Sigmoid colon (tissue), 7 donors: Measurements from ENCODE around the gene KLHL9. TPM values are rescaled to one million over a fixed set of nuclear protein-coding genes. Genes with fewer than 3 reads are reported as not detected.

ENCODE experiments used
- DNase-seq: peaks from one replicate; pipeline ENCODE4 v3.0.0-alpha.2; 2019
- H3K27ac ChIP-seq, 4 donors: fragments of 200-600 bp; sonication (generic); one replicate each; pipeline ENCODE4 v1.5.1; 2016 to 2019; ENCODE audit warnings: mild to moderate bottlenecking in 1 of 4
- H3K27me3 ChIP-seq, 3 donors: fragments of 200-600 bp; sonication (generic); one replicate each; pipeline ENCODE4 v1.5.1; 2019; ENCODE audit warnings: mild to moderate bottlenecking in 1 of 3
- H3K36me3 ChIP-seq, 4 donors: fragments of 200-600 bp; sonication (generic); one replicate each; pipeline ENCODE4 v1.5.1; 2016 to 2019
- H3K4me1 ChIP-seq, 4 donors: fragments of 200-600 bp; sonication (generic); one replicate each; pipeline ENCODE4 v1.5.1; 2017 to 2019
- H3K4me3 ChIP-seq, 4 donors: fragments of 200-600 bp; sonication (generic); one replicate each; pipeline ENCODE4 v1.5.1; 2017 to 2019; ENCODE audit warnings: mild to moderate bottlenecking in 2 of 4, moderate library complexity in 1 of 4
- H3K9me3 ChIP-seq, 4 donors: fragments of 200-600 bp in 3 of 4; sonication (generic) in 3 of 4; one replicate each; pipeline versions ENCODE4 v1.5.1 to v1.6.1; 2013 to 2019
- EP300 ChIP-seq, 4 donors: sonication (generic); formaldehyde crosslinking; IDR thresholded peaks; one replicate each; pipeline ENCODE4 v1.6.1; 2017; ENCODE audit warnings: antibody characterized with exemption in 4 of 4
- POLR2A ChIP-seq, 2 donors: fragments of 450-650 bp; IDR thresholded peaks; one replicate each; pipeline ENCODE4 v1.6.1; 2016; ENCODE audit warnings: antibody characterized with exemption in 2 of 2, mild to moderate bottlenecking in 2 of 2, moderate library complexity in 2 of 2
- POLR2AphosphoS5 ChIP-seq, 4 donors: sonication (generic); formaldehyde crosslinking; IDR thresholded peaks; one replicate each; pipeline ENCODE4 v1.6.1; 2017; ENCODE audit warnings: antibody characterized with exemption in 4 of 4
- WGBS, 2 donors: extraction: QIAGEN DNeasy Blood & Tissue Kit; methylation state at CpG; one replicate each; pipeline ENCODE4 v1.1.7; 2013; 5-methylcytosine and 5-hydroxymethylcytosine counted together
- intact Hi-C: fragments of 100-400 bp; cut with DNase I; formaldehyde crosslinking; loops from one replicate; pipeline ENCODE4 v1.15.1; 2023
- polyA plus RNA-seq, 3 donors: library from polyadenylated mRNA; stranded (reverse); fragments of 200-250 nt; gene quantifications; one replicate each; pipeline ENCODE4 v1.2.3, GENCODE V29; 2013
- total RNA-seq, 4 donors: library from RNA; depleted of rRNA; stranded (reverse); fragments of >200 nt; gene quantifications; one replicate each; pipeline ENCODE4 v1.1.0, GENCODE V29; 2016
- TF ChIP-seq, protein P1 (sequence below), 4 experiments: fragments of 450-650 bp in 3 of 4; fragments of 200-600 bp in 1 of 4; IDR thresholded peaks; one replicate each; pipeline ENCODE4 v1.5.1; 2016 to 2019; ENCODE audit warnings: antibody characterized with exemption in 4 of 4, mild to moderate bottlenecking in 3 of 4, moderate library complexity in 2 of 4
- donor health status: healthy with polysubstance abuse.
- donor health status: Bipolar disorder and iron deficiency.
- donor health status: healthy.

Gene KLHL9
- total and polyA plus RNA-seq, 7 donors: 8.4 to 26.4 (median 17.2) TPM

DNA sequence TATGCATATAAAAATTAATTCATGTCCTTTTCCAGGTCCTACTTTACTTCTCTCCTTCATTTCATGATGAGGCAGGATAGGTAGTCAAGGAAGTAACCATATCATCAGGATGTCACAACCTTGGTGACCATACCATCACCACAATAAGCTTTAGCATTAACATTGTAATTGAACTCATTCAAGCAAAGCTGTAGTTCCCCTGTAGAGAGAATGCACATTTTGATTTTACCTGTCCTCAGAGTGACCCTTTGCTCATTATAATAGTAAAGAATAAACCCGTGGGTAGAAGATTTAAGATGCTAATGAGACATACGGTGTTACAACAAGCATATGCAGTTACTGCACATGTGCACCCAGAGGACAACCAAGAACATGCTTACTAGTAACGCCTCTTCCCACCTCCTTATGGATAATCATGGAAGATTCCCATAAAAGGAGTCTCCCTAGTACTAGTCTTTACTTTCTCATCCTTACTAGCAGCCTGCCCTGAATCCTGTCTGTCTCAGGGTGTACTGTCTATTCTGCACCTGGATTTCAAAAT is 13.3 kb upstream of the KLHL9 start:
- DNase-seq: no peak
- intact Hi-C loops: no loop called here

DNA sequence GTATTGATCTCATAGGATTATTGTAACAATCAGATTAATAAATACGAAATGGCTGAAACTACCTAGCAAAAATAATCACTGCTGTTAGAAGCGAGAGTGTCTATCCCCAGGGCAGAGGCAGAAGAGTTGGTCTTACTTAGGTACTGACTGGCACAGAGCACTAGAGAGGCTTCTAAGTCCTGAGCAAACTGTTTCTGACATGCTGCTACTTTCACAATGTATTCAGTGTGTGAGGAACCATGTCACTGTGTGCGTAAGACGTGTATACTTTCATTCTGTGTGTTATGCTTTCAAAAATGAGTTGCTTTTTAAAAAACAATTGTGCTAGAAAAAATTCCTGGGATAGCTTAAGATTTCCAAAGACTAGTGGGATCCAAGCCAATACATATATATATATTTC is 5.5 kb upstream of the KLHL9 start:
- Histone ChIP-seq H3K9me3 (peaks cover 0 to 1% (median 0%) of the 10 kb centered on the region in 4 donors), H3K4me1 (peaks cover 0 to 4% (median 0%) of the 10 kb centered on the region in 4 donors), H3K27ac (no peak overlapping the region), H3K27me3 (no peaks in the 10 kb centered on the region), H3K4me3 (no peak overlapping the region), H3K36me3 (no peaks in the 10 kb centered on the region)
- 90 to 94% methylated on average over 4 of the region's 4 CpGs for WGBS, 2 donors
- TF ChIP-seq POLR2AphosphoS5 (IDR thresholded peaks at IDR 0.05): no peak
- no peak for TF ChIP-seq POLR2A (IDR thresholded peaks at IDR 0.05)
- TF ChIP-seq, protein P1, sequence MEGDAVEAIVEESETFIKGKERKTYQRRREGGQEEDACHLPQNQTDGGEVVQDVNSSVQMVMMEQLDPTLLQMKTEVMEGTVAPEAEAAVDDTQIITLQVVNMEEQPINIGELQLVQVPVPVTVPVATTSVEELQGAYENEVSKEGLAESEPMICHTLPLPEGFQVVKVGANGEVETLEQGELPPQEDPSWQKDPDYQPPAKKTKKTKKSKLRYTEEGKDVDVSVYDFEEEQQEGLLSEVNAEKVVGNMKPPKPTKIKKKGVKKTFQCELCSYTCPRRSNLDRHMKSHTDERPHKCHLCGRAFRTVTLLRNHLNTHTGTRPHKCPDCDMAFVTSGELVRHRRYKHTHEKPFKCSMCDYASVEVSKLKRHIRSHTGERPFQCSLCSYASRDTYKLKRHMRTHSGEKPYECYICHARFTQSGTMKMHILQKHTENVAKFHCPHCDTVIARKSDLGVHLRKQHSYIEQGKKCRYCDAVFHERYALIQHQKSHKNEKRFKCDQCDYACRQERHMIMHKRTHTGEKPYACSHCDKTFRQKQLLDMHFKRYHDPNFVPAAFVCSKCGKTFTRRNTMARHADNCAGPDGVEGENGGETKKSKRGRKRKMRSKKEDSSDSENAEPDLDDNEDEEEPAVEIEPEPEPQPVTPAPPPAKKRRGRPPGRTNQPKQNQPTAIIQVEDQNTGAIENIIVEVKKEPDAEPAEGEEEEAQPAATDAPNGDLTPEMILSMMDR (IDR thresholded peaks at IDR 0.05): no peak
- TF ChIP-seq EP300 (IDR thresholded peaks at IDR 0.05): no peak
- intact Hi-C loops: no loop called here
- no peak for DNase-seq

More for the DNA sequence above, 13.3 kb upstream of the KLHL9 start:
- Histone ChIP-seq H3K4me3 (no peak overlapping the region), H3K4me1 (no peaks in the 10 kb centered on the region), H3K36me3 (no peaks in the 10 kb centered on the region), H3K27ac (no peak overlapping the region), H3K9me3 (peaks cover 0 to 1% (median 0%) of the 10 kb centered on the region in 4 donors), H3K27me3 (no peaks in the 10 kb centered on the region)
- TF ChIP-seq, protein P1 (IDR thresholded peaks at IDR 0.05): no peak
- TF ChIP-seq EP300 (IDR thresholded peaks at IDR 0.05) (no peak), POLR2A (IDR thresholded peaks at IDR 0.05) (no peak), POLR2AphosphoS5 (IDR thresholded peaks at IDR 0.05) (no peak)
- WGBS, 2 donors: 56 to 77% methylated on average over 3 of the region's 3 CpGs

DNA sequence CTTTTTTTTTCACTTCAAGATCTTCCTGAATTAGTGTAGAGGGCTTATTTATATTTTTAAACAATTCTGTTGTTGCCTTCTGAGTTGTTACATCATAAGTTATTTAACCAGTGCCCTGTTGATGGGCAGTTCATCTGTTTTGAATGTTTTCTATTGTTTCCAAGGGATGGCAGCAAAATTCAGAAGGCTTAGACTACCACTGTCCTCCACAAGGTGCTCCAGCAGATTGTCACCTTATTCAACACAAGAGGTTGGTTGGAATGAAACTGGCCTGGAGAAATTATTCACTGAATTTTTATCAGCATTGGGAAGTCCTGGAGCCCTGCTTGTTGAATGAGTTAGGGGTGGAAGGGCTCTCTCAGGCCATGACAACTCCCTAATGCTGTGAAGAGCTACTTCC is 1.3 kb upstream of the KLHL9 start:
- DNase-seq: no peak
- H3K27me3 ChIP-seq: no peaks in the 10 kb centered on the region
- TF ChIP-seq EP300 (IDR thresholded peaks at IDR 0.05) (no peak), POLR2AphosphoS5 (IDR thresholded peaks at IDR 0.05) (no peak), POLR2A (IDR thresholded peaks at IDR 0.05) (no peak)
- TF ChIP-seq, protein P1 (IDR thresholded peaks at IDR 0.05): no peak
- peaks cover 0 to 31% (median 29%) of the 10 kb centered on the region in 4 donors for H3K4me1 ChIP-seq
- H3K4me3 ChIP-seq: no peak overlapping the region
- H3K27ac ChIP-seq: no peak overlapping the region
- intact Hi-C loops: no loop called here
- no peaks in the 10 kb centered on the region for H3K9me3 ChIP-seq
- peaks cover 0 to 10% (median 0%) of the 10 kb centered on the region in 4 donors for H3K36me3 ChIP-seq

DNA sequence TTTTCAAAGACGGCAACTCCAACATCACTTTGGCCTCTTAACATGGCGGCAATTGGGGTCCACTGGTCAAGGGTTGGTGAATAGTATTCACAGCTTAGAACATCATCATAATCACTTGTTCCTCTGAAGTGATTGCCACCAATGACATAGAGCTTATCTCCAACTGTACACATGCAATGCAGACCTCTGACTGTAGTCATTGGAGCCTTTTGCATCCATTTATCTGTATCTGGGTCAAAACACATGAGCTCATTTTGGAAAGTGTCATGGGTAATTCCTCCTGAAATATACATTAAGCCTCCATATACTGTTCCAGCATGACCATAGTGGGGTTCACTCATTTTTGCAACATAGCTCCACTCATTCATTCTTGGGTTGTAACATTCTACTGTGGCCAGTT is 2.0 kb downstream of the KLHL9 start:
- intact Hi-C loops: loop anchor here (5.0 kb wide), 1 partner anchor 469 kb away; the partner anchor contains the start of gene MTAP
- Histone ChIP-seq H3K27me3 (no peaks in the 10 kb centered on the region), H3K27ac (peak overlapping the region in 1 of 4 donors; percentile 95), H3K4me3 (peak overlapping the region in 2 of 4 donors; percentile 58 to 86), H3K36me3 (peaks cover 0 to 10% (median 0%) of the 10 kb centered on the region in 4 donors), H3K9me3 (no peaks in the 10 kb centered on the region), H3K4me1 (peaks cover 0 to 60% (median 60%) of the 10 kb centered on the region in 4 donors)
- whole genome bisulfite sequencing, 2 donors: 96 to 97% methylated on average over 2 of the region's 2 CpGs
- no peak for DNase-seq
- no peak for TF ChIP-seq EP300 (IDR thresholded peaks at IDR 0.05)
- TF ChIP-seq, protein P1 (IDR thresholded peaks at IDR 0.05): no peak
- TF ChIP-seq POLR2AphosphoS5 (IDR thresholded peaks at IDR 0.05): no peak
- no peak for TF ChIP-seq POLR2A (IDR thresholded peaks at IDR 0.05)
